ENCODE measurements around the gene COA1. TPM values are rescaled to one million over a fixed set of nuclear protein-coding genes. Genes with fewer than 3 reads are reported as not detected.

The COA1 gene
- total and polyA plus RNA-seq, 9 of the 15 experiments (the other 6 are each of a cell fraction or from before 2014, with no cell fraction given): 98.9 to 463 (median 181) TPM

Other genes with a start within 250 kb of the COA1 start
- 13.1 and 13.8 TPM in 2 replicates for gene STK17A, start 146.4 kb downstream of the COA1 start, total RNA-seq (2014; rRNA removed)
- 16.3 and 19.5 TPM in 2 replicates for gene STK17A, start 146.4 kb downstream of the COA1 start, total RNA-seq (2014; rRNA removed; fragmentation: Illumina TruSeq; extraction: Trizol)
- 13.4 and 14.2 TPM in 2 replicates for gene STK17A, start 146.4 kb downstream of the COA1 start, total RNA-seq (2015; rRNA removed; fragmentation: Illumina TruSeq; extraction: Trizol)
- gene STK17A, start 146.4 kb downstream of the COA1 start, total RNA-seq (2021): 12.3 and 13.7 TPM in 2 replicates
- 6.7 and 11.5 TPM in 2 replicates for gene STK17A, start 146.4 kb downstream of the COA1 start, polyA plus RNA-seq (2011; rRNA removed)
- gene STK17A, start 146.4 kb downstream of the COA1 start, polyA plus RNA-seq (2014; fragmentation: Illumina TruSeq; extraction: Trizol): 12.3 and 14.6 TPM in 2 replicates
- 1 to 10 TPM; 3.4 to 3.5 TPM for gene STK17A, start 146.4 kb downstream of the COA1 start, polyA plus RNA-seq (2014; fragmentation: Nextera tagmentation; extraction: Ambion mirVana)
- 10.1 and 13.2 TPM in 2 replicates for gene STK17A, start 146.4 kb downstream of the COA1 start, polyA plus RNA-seq (2014; rRNA removed)
- 48.2 and 59.6 TPM in 2 replicates for gene BLVRA, start 29.2 kb upstream of the COA1 start, total RNA-seq (2014; rRNA removed)
- 54.4 and 54.8 TPM in 2 replicates for gene BLVRA, start 29.2 kb upstream of the COA1 start, total RNA-seq (2014; rRNA removed; fragmentation: Illumina TruSeq; extraction: Trizol)
- gene BLVRA, start 29.2 kb upstream of the COA1 start, total RNA-seq (2015; rRNA removed; fragmentation: Illumina TruSeq; extraction: Trizol): 48.3 and 48.5 TPM in 2 replicates
- 50.9 and 56.6 TPM in 2 replicates for gene BLVRA, start 29.2 kb upstream of the COA1 start, total RNA-seq (2021)
- 52.5 and 61.5 TPM in 2 replicates for gene BLVRA, start 29.2 kb upstream of the COA1 start, polyA plus RNA-seq (2011; rRNA removed)
- gene BLVRA, start 29.2 kb upstream of the COA1 start, polyA plus RNA-seq (2014; fragmentation: Illumina TruSeq; extraction: Trizol): 64.2 and 69.0 TPM in 2 replicates
- gene BLVRA, start 29.2 kb upstream of the COA1 start, polyA plus RNA-seq (2014; fragmentation: Nextera tagmentation; extraction: Ambion mirVana): 100 to 1,000 TPM; 125 to 147 TPM
- 77.7 and 79.7 TPM in 2 replicates for gene BLVRA, start 29.2 kb upstream of the COA1 start, polyA plus RNA-seq (2014; rRNA removed)
- 197 and 210 TPM in 2 replicates for gene MRPS24, start 140.0 kb upstream of the COA1 start, total RNA-seq (2014; rRNA removed)
- 111 and 125 TPM in 2 replicates for gene MRPS24, start 140.0 kb upstream of the COA1 start, total RNA-seq (2014; rRNA removed; fragmentation: Illumina TruSeq; extraction: Trizol)
- gene MRPS24, start 140.0 kb upstream of the COA1 start, total RNA-seq (2015; rRNA removed; fragmentation: Illumina TruSeq; extraction: Trizol): 152 and 163 TPM in 2 replicates
- 214 and 225 TPM in 2 replicates for gene MRPS24, start 140.0 kb upstream of the COA1 start, total RNA-seq (2021)
- 197 and 215 TPM in 2 replicates for gene MRPS24, start 140.0 kb upstream of the COA1 start, polyA plus RNA-seq (2011; rRNA removed)
- 176 and 179 TPM in 2 replicates for gene MRPS24, start 140.0 kb upstream of the COA1 start, polyA plus RNA-seq (2014; fragmentation: Illumina TruSeq; extraction: Trizol)
- gene MRPS24, start 140.0 kb upstream of the COA1 start, polyA plus RNA-seq (2014; fragmentation: Nextera tagmentation; extraction: Ambion mirVana): 10 to 100 TPM; 51.4 to 92.8 TPM
- gene MRPS24, start 140.0 kb upstream of the COA1 start, polyA plus RNA-seq (2014; rRNA removed): 169 and 185 TPM in 2 replicates
- 17.0 and 18.4 TPM in 2 replicates for gene URGCP, start 177.1 kb upstream of the COA1 start, total RNA-seq (2014; rRNA removed)
- gene URGCP, start 177.1 kb upstream of the COA1 start, total RNA-seq (2014; rRNA removed; fragmentation: Illumina TruSeq; extraction: Trizol): 9.7 and 10.3 TPM in 2 replicates
- 12.4 and 14.2 TPM in 2 replicates for gene URGCP, start 177.1 kb upstream of the COA1 start, total RNA-seq (2015; rRNA removed; fragmentation: Illumina TruSeq; extraction: Trizol)
- gene URGCP, start 177.1 kb upstream of the COA1 start, total RNA-seq (2021): 15.6 and 18.7 TPM in 2 replicates
- gene URGCP, start 177.1 kb upstream of the COA1 start, polyA plus RNA-seq (2011; rRNA removed): 14.9 and 15.6 TPM in 2 replicates
- gene URGCP, start 177.1 kb upstream of the COA1 start, polyA plus RNA-seq (2014; fragmentation: Illumina TruSeq; extraction: Trizol): 14.8 and 25.8 TPM in 2 replicates
- gene URGCP, start 177.1 kb upstream of the COA1 start, polyA plus RNA-seq (2014; fragmentation: Nextera tagmentation; extraction: Ambion mirVana): 1 to 10 TPM; 1.7 to 3.8 TPM
- gene URGCP, start 177.1 kb upstream of the COA1 start, polyA plus RNA-seq (2014; rRNA removed): 10.7 and 12.5 TPM in 2 replicates
- gene UBE2D4, start 196.9 kb upstream of the COA1 start, total RNA-seq (2014; rRNA removed): 4.5 and 9.1 TPM in 2 replicates
- 6.4 and 6.9 TPM in 2 replicates for gene UBE2D4, start 196.9 kb upstream of the COA1 start, total RNA-seq (2014; rRNA removed; fragmentation: Illumina TruSeq; extraction: Trizol)
- gene UBE2D4, start 196.9 kb upstream of the COA1 start, total RNA-seq (2015; rRNA removed; fragmentation: Illumina TruSeq; extraction: Trizol): 7.0 and 8.3 TPM in 2 replicates
- 10.2 and 11.7 TPM in 2 replicates for gene UBE2D4, start 196.9 kb upstream of the COA1 start, total RNA-seq (2021)
- 14.3 and 17.4 TPM in 2 replicates for gene UBE2D4, start 196.9 kb upstream of the COA1 start, polyA plus RNA-seq (2011; rRNA removed)
- 12.0 and 16.2 TPM in 2 replicates for gene UBE2D4, start 196.9 kb upstream of the COA1 start, polyA plus RNA-seq (2014; fragmentation: Illumina TruSeq; extraction: Trizol)
- 1 to 10 TPM; 3.3 to 4.7 TPM for gene UBE2D4, start 196.9 kb upstream of the COA1 start, polyA plus RNA-seq (2014; fragmentation: Nextera tagmentation; extraction: Ambion mirVana)
- 7.5 and 9.0 TPM in 2 replicates for gene UBE2D4, start 196.9 kb upstream of the COA1 start, polyA plus RNA-seq (2014; rRNA removed)